MCF 10A (cell line): ENCODE data around the gene VRK1. TPM values are rescaled to one million over a fixed set of nuclear protein-coding genes. Genes with fewer than 3 reads are reported as not detected.
A peak's percentile ranks its signal among the peaks of the same experiment; 100 is the strongest.

Source experiments
- BruUV-seq: library from RNA; stranded (reverse); fragments of 400-500 nt; replicated peaks from 2 replicates; lab custom pipeline; 2021; lab: Mats Ljungman, UMichigan
- CTCF ChIA-PET: fragments of 300-600 bp; sonication (Branson Sonifier 250); formaldehyde crosslinking; extraction: SDS; loops from one replicate; lab custom pipeline; 2021; ENCODE audit warnings: antibody characterized with exemption, inconsistent platforms; lab: Yijun Ruan, JAX
- POLR2A ChIA-PET: fragments of 300-600, 350-650 bp; sonication (Branson Sonifier 250); formaldehyde crosslinking; extraction: SDS; loops from one replicate; lab custom pipeline; 2020; ENCODE audit warnings: antibody characterized with exemption, inconsistent platforms; lab: Yijun Ruan, JAX
- DNase-seq: peaks from one replicate; pipeline ENCODE4 v3.0.0-alpha.2; 2018; ENCODE audit not compliant: unreplicated experiment
- H3K27ac Mint-ChIP-seq: one replicate; pipeline ENCODE4 v1.8.0; 2022; ENCODE audit warnings: mild to moderate bottlenecking, low read depth, mixed read lengths; ENCODE audit not compliant: unreplicated experiment
- H3K27me3 Mint-ChIP-seq: one replicate; pipeline ENCODE4 v1.8.0; 2022; ENCODE audit warnings: mixed read lengths; ENCODE audit not compliant: insufficient read depth, unreplicated experiment
- H3K36me3 Mint-ChIP-seq: one replicate; pipeline ENCODE4 v1.8.0; 2022; ENCODE audit warnings: mild to moderate bottlenecking, moderate library complexity, mixed read lengths; ENCODE audit not compliant: insufficient read depth, unreplicated experiment
- H3K4me1 Mint-ChIP-seq: one replicate; pipeline ENCODE4 v1.8.0; 2022; ENCODE audit warnings: mixed read lengths; ENCODE audit not compliant: insufficient read depth, unreplicated experiment
- H3K4me3 Mint-ChIP-seq: one replicate; pipeline ENCODE4 v1.8.0; 2022; ENCODE audit warnings: mild to moderate bottlenecking, moderate library complexity, mixed read lengths; ENCODE audit not compliant: unreplicated experiment
- H3K9me3 Mint-ChIP-seq: one replicate; pipeline ENCODE4 v1.8.0; 2022; ENCODE audit warnings: mixed read lengths; ENCODE audit not compliant: unreplicated experiment
- CTCF ChIP-seq: fragments of 200-600 bp; IDR thresholded peaks from one replicate; pipeline ENCODE4 v1.8.0; 2022; ENCODE audit warnings: antibody characterized with exemption, mild to moderate bottlenecking; ENCODE audit not compliant: unreplicated experiment
- intact Hi-C: fragments of 100-400 bp; cut with micrococcal nuclease; formaldehyde crosslinking; loops from 2 replicates; pipeline ENCODE4 v1.14.1; 2022
- total RNA-seq: library from RNA; stranded (reverse); gene quantifications from 2 replicates; pipeline ENCODE4 v1.2.3, GENCODE V29; 2022

The VRK1 gene
- total RNA-seq, 1 experiment from 2014 or later: 17.7 TPM

GRCh38 chr14:96751505-96751904 is 45.7 kb upstream of the VRK1 start:
- intact Hi-C loops: no loop called here
- CTCF ChIA-PET: interaction anchor here (0.7 kb wide), 1 partner anchor 68 kb away, joined by 4 read pairs; no protein-coding TSS in a partner anchor
- Mint-ChIP-seq H3K9me3 (no peaks in the 10 kb centered on the region), H3K4me3 (no peak overlapping the region), H3K36me3 (no peaks in the 10 kb centered on the region), H3K27ac (no peak overlapping the region), H3K27me3 (no peaks in the 10 kb centered on the region), H3K4me1 (no peaks in the 10 kb centered on the region)
- BruUV-seq: no TSS peak
- POLR2A ChIA-PET: interaction anchor here (0.7 kb wide), 1 partner anchor 63 kb away, joined by 3 read pairs; no protein-coding TSS in a partner anchor
- no peak for DNase-seq
- TF ChIP-seq CTCF: no peak

- TF ChIP-seq CTCF: no peak
Measured at GRCh38 chr14:96752125-96752524, 45.1 kb upstream of the VRK1 start.

GRCh38 chr14:96752594-96752993 is 44.6 kb upstream of the VRK1 start:
- CTCF ChIA-PET: interaction anchor here (1.0 kb wide), 1 partner anchor 11 kb away, joined by 3 read pairs; no protein-coding TSS in a partner anchor
- Mint-ChIP-seq H3K4me1 (no peaks in the 10 kb centered on the region), H3K4me3 (no peak overlapping the region), H3K27ac (no peak overlapping the region), H3K36me3 (no peaks in the 10 kb centered on the region), H3K27me3 (no peaks in the 10 kb centered on the region), H3K9me3 (no peaks in the 10 kb centered on the region)
- BruUV-seq: no TSS peak
- DNase-seq: peak; percentile 5
- intact Hi-C loops: no loop called here
- POLR2A ChIA-PET: no interaction called here
- no peak for TF ChIP-seq CTCF

More at GRCh38 chr14:96752125-96752524, 45.1 kb upstream of the VRK1 start:
- H3K4me1 Mint-ChIP-seq: no peaks in the 10 kb centered on the region
- no peak overlapping the region for H3K27ac Mint-ChIP-seq
- no peaks in the 10 kb centered on the region for H3K27me3 Mint-ChIP-seq
- H3K9me3 Mint-ChIP-seq: no peaks in the 10 kb centered on the region
- H3K4me3 Mint-ChIP-seq: no peak overlapping the region
- POLR2A ChIA-PET: interaction anchor here (0.6 to 0.7 kb wide), 2 partner anchors 62 to 73 kb away, joined by 3 read pairs; no protein-coding TSS in a partner anchor
- intact Hi-C loops: no loop called here
- BruUV-seq: no TSS peak
- CTCF ChIA-PET: interaction anchor here (1.0 kb wide), 1 partner anchor 11 kb away, joined by 3 read pairs; no protein-coding TSS in a partner anchor
- no peaks in the 10 kb centered on the region for H3K36me3 Mint-ChIP-seq
- no peak for DNase-seq

GRCh38 chr14:96754162-96754844 is 42.9 kb upstream of the VRK1 start:
- H3K36me3 Mint-ChIP-seq: no peaks in the 10 kb centered on the region
- H3K4me1 Mint-ChIP-seq: no peaks in the 10 kb centered on the region
- no peak overlapping the region for H3K27ac Mint-ChIP-seq
- DNase-seq: no peak
- no peaks in the 10 kb centered on the region for H3K9me3 Mint-ChIP-seq
- CTCF ChIA-PET: no interaction called here
- POLR2A ChIA-PET: interaction anchor here (0.6 kb wide), 1 partner anchor 524 kb away, joined by 4 read pairs; no protein-coding TSS in a partner anchor
- H3K27me3 Mint-ChIP-seq: peaks cover 15% of the 10 kb centered on the region
- H3K4me3 Mint-ChIP-seq: no peak overlapping the region
- TF ChIP-seq CTCF: no peak
- intact Hi-C loops: no loop called here
- BruUV-seq: no TSS peak
